K562 (cell line): ENCODE measurements around the gene TMEM14C. TPM values are rescaled to one million over a fixed set of nuclear protein-coding genes. Genes with fewer than 3 reads are reported as not detected.

Experiments used
- BRD4 ChIP-seq: fragments of 200-600 bp; sonication (generic); IDR thresholded peaks from 2 replicates; pipeline ENCODE4 v1.6.1; 2017; ENCODE audit warnings: inconsistent platforms
- ELF1 ChIP-seq: fragments of 200-800 bp; sonication (Bioruptor generic); IDR thresholded peaks from 2 replicates; pipeline ENCODE4 v1.6.1; 2016; ENCODE audit warnings: missing genetic modification characterization, missing compliant biosample characterization
- HDAC3 ChIP-seq: fragments of 450-650 bp; IDR thresholded peaks from 2 replicates; pipeline ENCODE4 v1.6.1; 2018; ENCODE audit warnings: borderline replicate concordance, mild to moderate bottlenecking, moderate library complexity; ENCODE audit not compliant: partially characterized antibody
- HNRNPK ChIP-seq: fragments of 200-400 bp; formaldehyde crosslinking; IDR thresholded peaks from one replicate; pipeline ENCODE4 v1.6.1; 2018; ENCODE audit warnings: mild to moderate bottlenecking, low read depth, low read length; ENCODE audit not compliant: poor library complexity, severe bottlenecking
- MBD2 ChIP-seq: sonication (generic); IDR thresholded peaks from 2 replicates; pipeline ENCODE4 v1.6.1; 2016; ENCODE audit warnings: low read depth, borderline replicate concordance
- MED1 ChIP-seq: sonication (generic); formaldehyde crosslinking; IDR thresholded peaks from 2 replicates; pipeline ENCODE4 v1.8.1; 2023; ENCODE audit warnings: missing genetic modification reagents, borderline replicate concordance
- MEIS2 ChIP-seq: fragments of 450-650 bp; IDR thresholded peaks from 2 replicates; pipeline ENCODE4 v1.6.1; 2014; ENCODE audit warnings: mild to moderate bottlenecking; ENCODE audit not compliant: partially characterized antibody
- MYNN ChIP-seq, 2 experiments: sonication (generic); formaldehyde crosslinking in 1 of 2; IDR thresholded peaks; 2 replicates each; pipeline versions ENCODE4 v1.5.0 to v1.6.1; 2016 to 2020; ENCODE audit warnings: antibody characterized with exemption in 1 of 2, missing genetic modification reagents in 1 of 2
- NCOA4 ChIP-seq: fragments of 450-650 bp; IDR thresholded peaks from 2 replicates; pipeline ENCODE4 v1.6.1; 2018; ENCODE audit warnings: mild to moderate bottlenecking; ENCODE audit not compliant: partially characterized antibody
- NELFE ChIP-seq: IDR thresholded peaks from 2 replicates; pipeline ENCODE4 v1.6.1; 2011; ENCODE audit warnings: mild to moderate bottlenecking; ENCODE audit not compliant: insufficient read depth, insufficient read length
- NFIC ChIP-seq: fragments of 450-650 bp; IDR thresholded peaks from 2 replicates; pipeline ENCODE4 v1.6.1; 2017; ENCODE audit warnings: mild to moderate bottlenecking, inconsistent platforms
- NFIX ChIP-seq: fragments of 250-450 bp; sonication (Bioruptor Pico); IDR thresholded peaks from 2 replicates; pipeline ENCODE4 v1.4.0; 2020; ENCODE audit warnings: low read depth, mild to moderate bottlenecking, moderate library complexity
- POLR3G ChIP-seq: IDR thresholded peaks from 2 replicates; pipeline ENCODE4 v1.6.1; 2011; ENCODE audit not compliant: insufficient read length, insufficient replicate concordance; ENCODE audit errors: extremely low read depth
- SIN3B ChIP-seq: fragments of 450-650 bp; IDR thresholded peaks from 2 replicates; pipeline ENCODE4 v1.6.1; 2017; ENCODE audit warnings: low read depth, mild to moderate bottlenecking, moderate library complexity
- SNIP1 ChIP-seq: fragments of 450-650 bp; IDR thresholded peaks from 2 replicates; pipeline ENCODE4 v1.7.1; 2017; ENCODE audit warnings: low read depth, mild to moderate bottlenecking
- TAF1 ChIP-seq: IDR thresholded peaks from 2 replicates; pipeline ENCODE4 v1.6.1; 2011; ENCODE audit warnings: mild to moderate bottlenecking, low read length, moderate library complexity; ENCODE audit not compliant: insufficient read depth, control insufficient read depth, severe bottlenecking; ENCODE audit errors: extremely low read depth
- TCF7 ChIP-seq: sonication (generic); IDR thresholded peaks from 2 replicates; pipeline ENCODE4 v1.6.1; 2016; ENCODE audit warnings: antibody characterized with exemption, borderline replicate concordance
- ZFP1 ChIP-seq: fragments of 450-650 bp; formaldehyde crosslinking; IDR thresholded peaks from 2 replicates; pipeline ENCODE4 v1.4.0; 2020; ENCODE audit warnings: mild to moderate bottlenecking, mixed read lengths
- ZNF217 ChIP-seq: sonication (generic); formaldehyde crosslinking; IDR thresholded peaks from 2 replicates; pipeline ENCODE4 v1.8.0; 2022; ENCODE audit warnings: mild to moderate bottlenecking, missing genetic modification reagents
- ZNF280A ChIP-seq: fragments of 450-650 bp; IDR thresholded peaks from 2 replicates; pipeline ENCODE4 v1.6.1; 2018; ENCODE audit warnings: mild to moderate bottlenecking, low read depth; ENCODE audit not compliant: partially characterized antibody
- ZNF316 ChIP-seq: fragments of 450-650 bp; IDR thresholded peaks from 2 replicates; pipeline ENCODE4 v1.6.1; 2016
- polyA plus RNA-seq, 8 experiments: library from polyadenylated mRNA; depleted of rRNA in 4 of 8; stranded (reverse) in 5 of 8; unstranded in 3 of 8; fragments of >200 nt; fragmentation: Nextera tagmentation in 2 of 8; fragmentation: Illumina TruSeq in 1 of 8; extraction: Ambion mirVana in 2 of 8; extraction: Trizol in 1 of 8; gene quantifications; 2 replicates each; pipeline versions ENCODE4 v1.2.1 to v1.2.3, GENCODE V29; 2011 to 2014; ENCODE audit warnings: inconsistent platforms in 1 of 8, missing spikeins in 1 of 8
- total RNA-seq, 7 experiments: library from RNA; depleted of rRNA in 6 of 7; stranded (reverse); fragments of >200 nt in 6 of 7; fragmentation: Illumina TruSeq in 2 of 7; extraction: Trizol in 2 of 7; gene quantifications; 2 replicates each; pipeline versions ENCODE4 v1.2.1 to v1.2.3, GENCODE V29; 2011 to 2021; ENCODE audit warnings: low replicate concordance in 1 of 7
- TF ChIP-seq, protein P1 (sequence below): fragments of 450-650 bp; formaldehyde crosslinking; IDR thresholded peaks from 2 replicates; pipeline ENCODE4 v1.4.0; 2020; ENCODE audit warnings: mild to moderate bottlenecking, mixed read lengths
- TF ChIP-seq, protein P2 (sequence below): fragments of 250-450 bp; sonication (Bioruptor Pico); IDR thresholded peaks from 2 replicates; pipeline ENCODE4 v1.8.0; 2021; ENCODE audit warnings: mild to moderate bottlenecking, moderate library complexity
- TF ChIP-seq, protein P3 (sequence below), 3 experiments: fragments of 200-800 bp in 1 of 3; sonication (Bioruptor generic) in 1 of 3; sonication (generic) in 1 of 3; formaldehyde crosslinking in 1 of 3; IDR thresholded peaks; 2 replicates each; pipeline versions ENCODE4 v1.6.1 to v1.8.0; 2016 to 2022; ENCODE audit warnings: mild to moderate bottlenecking in 2 of 3, missing compliant biosample characterization in 2 of 3, missing genetic modification characterization in 2 of 3, missing genetic modification reagents in 1 of 3

The TMEM14C gene
- total and polyA plus RNA-seq, 9 of the 15 experiments (the other 6 are each of a cell fraction or from before 2014, with no cell fraction given), result 151 to 496 (median 263) TPM

GRCh38 chr6:10725044-10725443 is 2.2 kb downstream of the TMEM14C start (continued):
- TF ChIP-seq NFIC, result peak; percentile 75
- TF ChIP-seq NELFE, result no peak
- no peak for TF ChIP-seq SIN3B
- TF ChIP-seq NFIX, result no peak
- no peak for TF ChIP-seq ZNF217 (CRISPR knock-in tag)
- TF ChIP-seq ELF1, result no peak
- no peak for TF ChIP-seq HNRNPK
- no peak for TF ChIP-seq HDAC3
- TF ChIP-seq NCOA4, result no peak
- no peak for TF ChIP-seq TAF1
- TF ChIP-seq MYNN (IDR thresholded peaks at IDR 0.05), result peak; percentile 95
- no peak for TF ChIP-seq MYNN (CRISPR knock-in tag; IDR thresholded peaks at IDR 0.05)
- TF ChIP-seq SNIP1, result no peak
- TF ChIP-seq, protein P1, sequence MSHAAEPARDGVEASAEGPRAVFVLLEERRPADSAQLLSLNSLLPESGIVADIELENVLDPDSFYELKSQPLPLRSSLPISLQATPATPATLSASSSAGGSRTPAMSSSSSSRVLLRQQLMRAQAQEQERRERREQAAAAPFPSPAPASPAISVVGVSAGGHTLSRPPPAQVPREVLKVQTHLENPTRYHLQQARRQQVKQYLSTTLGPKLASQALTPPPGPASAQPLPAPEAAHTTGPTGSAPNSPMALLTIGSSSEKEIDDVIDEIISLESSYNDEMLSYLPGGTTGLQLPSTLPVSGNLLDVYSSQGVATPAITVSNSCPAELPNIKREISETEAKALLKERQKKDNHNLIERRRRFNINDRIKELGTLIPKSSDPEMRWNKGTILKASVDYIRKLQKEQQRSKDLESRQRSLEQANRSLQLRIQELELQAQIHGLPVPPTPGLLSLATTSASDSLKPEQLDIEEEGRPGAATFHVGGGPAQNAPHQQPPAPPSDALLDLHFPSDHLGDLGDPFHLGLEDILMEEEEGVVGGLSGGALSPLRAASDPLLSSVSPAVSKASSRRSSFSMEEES (CRISPR knock-in tag), result no peak
- TF ChIP-seq, protein P2, sequence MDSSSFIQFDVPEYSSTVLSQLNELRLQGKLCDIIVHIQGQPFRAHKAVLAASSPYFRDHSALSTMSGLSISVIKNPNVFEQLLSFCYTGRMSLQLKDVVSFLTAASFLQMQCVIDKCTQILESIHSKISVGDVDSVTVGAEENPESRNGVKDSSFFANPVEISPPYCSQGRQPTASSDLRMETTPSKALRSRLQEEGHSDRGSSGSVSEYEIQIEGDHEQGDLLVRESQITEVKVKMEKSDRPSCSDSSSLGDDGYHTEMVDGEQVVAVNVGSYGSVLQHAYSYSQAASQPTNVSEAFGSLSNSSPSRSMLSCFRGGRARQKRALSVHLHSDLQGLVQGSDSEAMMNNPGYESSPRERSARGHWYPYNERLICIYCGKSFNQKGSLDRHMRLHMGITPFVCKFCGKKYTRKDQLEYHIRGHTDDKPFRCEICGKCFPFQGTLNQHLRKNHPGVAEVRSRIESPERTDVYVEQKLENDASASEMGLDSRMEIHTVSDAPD (CRISPR knock-in tag), result no peak
- TF ChIP-seq BRD4, result no peak
- TF ChIP-seq ZFP1, result no peak
- TF ChIP-seq MED1 (CRISPR knock-in tag), result no peak
- TF ChIP-seq, protein P3, sequence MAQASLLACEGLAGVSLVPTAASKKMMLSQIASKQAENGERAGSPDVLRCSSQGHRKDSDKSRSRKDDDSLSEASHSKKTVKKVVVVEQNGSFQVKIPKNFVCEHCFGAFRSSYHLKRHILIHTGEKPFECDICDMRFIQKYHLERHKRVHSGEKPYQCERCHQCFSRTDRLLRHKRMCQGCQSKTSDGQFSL (CRISPR knock-in tag; IDR thresholded peaks at IDR 0.05), result no peak
- TF ChIP-seq, protein P3 (tag; IDR thresholded peaks at IDR 0.05), result no peak
- TF ChIP-seq POLR3G, result no peak
- no peak for TF ChIP-seq ZNF316
- TF ChIP-seq MEIS2, result peak; percentile 32
- 0 out of 2 replicates have a peak, but pooled peaks have one; percentile 35 for TF ChIP-seq MBD2
- TF ChIP-seq ZNF280A, result no peak
- TF ChIP-seq TCF7, result no peak
